SIG-M5 treated with dmso at 0.1 percent for 504 hours (cell line): Measurements from ENCODE around the gene ACSL5.
"Not testable (repeated sequence)": the region's sequence is repeated elsewhere in the genome, so short reads cannot be mapped to it uniquely, and the experiment has no call there.

Experiments used
- DNase-seq: peaks from one replicate; lab custom pipeline; 2025; ENCODE audit not compliant: unreplicated experiment; lab: John Stamatoyannopoulos, UW

Gene ACSL5

GRCh38 chr10:112375721-112376395, 1.9 kb downstream of the ACSL5 start:
- DNase-seq: peak; percentile 74

DNA sequence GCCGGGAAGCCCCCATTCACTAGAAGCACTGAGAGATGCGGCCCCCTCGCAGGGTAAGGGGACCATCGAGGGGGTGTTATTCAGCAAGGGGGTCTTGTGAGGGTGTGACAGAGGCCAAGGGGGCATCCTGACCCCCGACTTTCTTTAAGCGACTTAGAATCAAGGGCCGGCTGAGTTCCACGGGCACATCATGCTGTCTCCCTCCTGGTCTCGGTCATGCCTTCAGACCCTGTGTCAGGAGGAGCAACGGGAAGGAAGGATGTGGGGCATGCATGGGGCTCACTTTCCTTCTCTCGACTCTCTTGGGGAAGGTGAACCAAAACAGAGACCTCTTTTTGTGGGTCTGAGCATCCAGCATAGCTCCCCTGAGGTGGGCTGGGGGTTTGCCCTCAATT, 2.5 kb downstream of the ACSL5 start:
- peak; percentile 20 for DNase-seq

- DNase-seq: not testable (repeated sequence)
These were observed 3.2 kb downstream of the ACSL5 start for GRCh38 chr10:112377116-112377515.

GRCh38 chr10:112379635-112380296, 5.8 kb downstream of the ACSL5 start:
- DNase-seq: no peak

DNA sequence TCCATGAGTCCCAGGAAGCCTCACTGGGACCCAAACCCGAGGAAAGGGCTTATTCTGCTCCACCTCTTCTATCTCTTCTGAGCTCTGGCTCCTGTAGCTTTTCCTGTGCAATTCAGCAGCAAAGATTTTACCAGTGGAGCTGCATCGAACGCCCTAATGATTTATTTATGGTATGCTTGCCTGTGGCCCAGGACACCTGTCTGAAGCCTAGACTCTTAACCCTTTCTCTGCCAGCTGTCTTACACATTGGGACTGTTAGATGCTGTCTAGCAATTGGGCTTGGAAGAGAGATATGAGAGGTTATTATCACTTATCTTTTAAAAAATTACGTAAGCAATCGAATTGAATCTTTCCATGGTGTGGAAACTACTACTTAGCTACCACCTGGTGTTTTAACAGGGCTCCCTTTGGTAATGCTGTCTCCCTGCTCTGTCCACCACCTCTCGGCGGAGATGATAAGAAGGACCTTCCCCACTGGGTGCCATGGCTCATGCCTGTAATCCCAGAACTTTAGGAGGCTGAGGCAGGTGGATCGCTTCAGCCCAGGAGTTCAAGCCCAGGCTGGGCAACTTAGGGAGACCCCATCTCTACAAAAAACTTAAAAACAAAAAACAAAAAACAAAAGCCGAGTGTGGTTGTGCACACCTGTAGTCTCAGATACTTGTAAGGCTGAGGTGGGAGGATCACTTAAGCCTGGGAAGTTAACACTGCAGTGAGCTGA, 8.8 kb downstream of the ACSL5 start:
- no peak for DNase-seq

GRCh38 chr10:112383325-112383724, 9.4 kb downstream of the ACSL5 start:
- no peak for DNase-seq

DNA sequence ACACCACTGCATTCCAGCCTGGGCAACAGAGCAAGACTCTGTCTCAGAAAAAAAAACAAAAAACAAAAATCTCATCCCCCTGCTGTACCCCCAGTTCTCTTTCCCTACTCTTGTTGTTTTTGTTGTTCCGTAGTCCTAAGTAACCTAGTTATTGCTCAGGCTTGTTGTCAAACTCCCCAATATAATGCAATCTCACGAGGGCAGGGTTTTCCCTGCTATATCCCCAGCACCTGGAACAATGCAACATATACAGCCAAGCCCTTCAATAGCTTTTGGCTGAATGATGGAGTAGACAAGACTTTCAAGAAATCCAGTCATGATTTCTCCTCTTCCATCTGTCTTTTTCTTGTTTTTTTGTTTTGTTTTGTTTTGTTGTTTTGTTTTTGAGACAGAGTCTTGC, 10.2 kb downstream of the ACSL5 start:
- DNase-seq: no peak

DNA sequence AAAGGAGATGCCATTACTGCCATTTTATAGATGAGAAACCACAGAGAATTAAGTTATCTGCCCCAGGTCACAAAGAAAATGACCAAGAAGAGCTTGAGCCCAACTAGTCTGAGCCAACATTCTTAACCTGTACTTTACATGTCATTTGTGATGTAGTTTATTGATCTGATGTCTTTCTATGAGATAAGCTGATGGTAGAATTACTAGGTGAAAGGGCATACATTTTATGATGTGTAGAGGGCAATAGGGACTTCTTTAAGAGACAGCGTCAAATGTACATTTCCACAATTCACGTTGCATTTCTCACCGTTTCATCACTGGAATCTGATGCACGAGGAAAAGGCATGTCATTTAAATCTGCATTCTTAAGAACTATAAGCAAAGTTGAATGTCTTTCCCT, 11.3 kb downstream of the ACSL5 start:
- DNase-seq: no peak

DNA sequence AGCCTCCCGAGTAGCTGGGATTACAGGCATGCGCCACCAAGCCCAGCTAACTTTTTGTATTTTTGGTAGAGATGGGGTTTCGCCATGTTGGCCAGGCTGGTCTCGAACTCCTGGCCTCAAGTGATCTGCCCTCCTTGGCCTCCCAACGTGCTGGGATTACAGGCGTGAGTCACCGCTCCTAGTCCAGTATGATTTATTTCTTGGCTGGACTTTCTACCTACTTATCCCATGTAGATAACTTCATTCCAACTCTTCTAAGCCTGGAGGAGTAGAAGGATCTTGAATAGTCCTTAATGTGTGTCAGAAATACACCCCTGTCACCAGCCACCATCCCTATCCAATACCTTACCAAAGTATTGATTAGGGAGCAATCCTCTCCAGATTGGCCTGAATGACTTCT, 14.1 kb downstream of the ACSL5 start:
- DNase-seq: not testable (repeated sequence)

DNA sequence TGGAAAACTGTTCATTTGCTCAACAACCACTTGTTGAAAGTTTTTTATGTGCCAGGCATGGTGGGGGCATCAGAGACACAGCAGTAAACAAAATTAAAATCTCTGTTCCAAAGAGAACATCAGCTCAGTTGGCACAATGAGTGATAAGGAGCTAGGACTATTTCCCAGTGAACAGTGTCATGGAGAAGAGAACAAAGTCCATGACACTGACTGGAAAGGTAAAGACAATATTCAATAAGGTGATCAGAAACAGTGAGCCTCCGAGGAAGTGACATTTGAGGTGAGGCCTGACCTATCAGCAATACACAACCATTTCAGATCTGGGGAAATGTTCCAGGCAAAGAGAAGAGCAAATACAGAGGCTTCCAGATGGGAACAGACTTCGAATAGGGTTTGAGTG, 14.6 kb downstream of the ACSL5 start:
- no peak for DNase-seq

DNA sequence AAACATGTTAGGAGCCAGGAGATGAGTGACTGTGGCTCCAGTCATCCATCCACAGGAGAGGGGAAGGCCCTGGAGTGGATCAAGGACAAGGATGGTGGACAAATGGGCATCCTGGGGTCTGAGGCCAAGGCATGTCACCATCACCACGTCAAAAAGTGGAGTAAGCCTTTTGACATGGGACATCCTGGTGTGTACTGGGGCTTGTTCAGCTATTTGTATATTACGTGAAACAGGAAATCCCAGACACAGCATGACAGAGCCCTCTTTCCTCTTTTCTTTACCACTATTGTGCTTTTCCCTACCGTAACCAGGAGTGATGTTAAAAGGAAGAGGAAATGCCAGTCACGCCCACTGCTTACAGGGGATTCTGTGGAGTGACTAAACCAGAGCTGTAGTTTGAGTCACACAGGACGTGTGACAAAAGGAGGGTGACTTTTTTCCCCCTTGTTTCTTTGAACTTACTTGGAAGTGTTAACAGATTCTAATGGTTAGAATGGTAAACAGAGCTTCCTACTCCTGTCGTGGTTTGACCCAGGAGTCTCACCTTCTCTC, 15.4 kb downstream of the ACSL5 start:
- DNase-seq: no peak

GRCh38 chr10:112390125-112390703, 16.3 kb downstream of the ACSL5 start:
- DNase-seq: no peak

DNA sequence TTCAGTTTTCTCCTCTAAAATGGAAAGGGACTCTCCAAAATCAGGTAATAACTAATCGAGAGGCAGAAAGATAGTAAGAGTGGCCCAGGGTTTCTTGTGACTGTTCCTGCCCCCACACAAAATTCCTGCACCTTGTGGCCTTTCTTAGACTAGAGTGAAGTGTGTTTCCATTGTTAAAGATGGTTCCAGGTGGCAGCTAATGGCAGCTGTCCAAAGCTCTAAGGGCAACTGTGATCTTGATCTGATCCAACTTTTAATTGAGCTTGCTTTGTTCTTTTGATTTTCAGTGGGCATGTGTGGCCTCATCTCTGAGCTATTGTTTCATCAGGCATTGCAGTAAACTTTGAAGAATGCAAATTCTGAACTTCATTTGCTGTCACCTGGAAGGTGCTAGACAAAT, 19.4 kb downstream of the ACSL5 start:
- DNase-seq: no peak

GRCh38 chr10:112393827-112394226, 19.9 kb downstream of the ACSL5 start:
- no peak for DNase-seq

DNA sequence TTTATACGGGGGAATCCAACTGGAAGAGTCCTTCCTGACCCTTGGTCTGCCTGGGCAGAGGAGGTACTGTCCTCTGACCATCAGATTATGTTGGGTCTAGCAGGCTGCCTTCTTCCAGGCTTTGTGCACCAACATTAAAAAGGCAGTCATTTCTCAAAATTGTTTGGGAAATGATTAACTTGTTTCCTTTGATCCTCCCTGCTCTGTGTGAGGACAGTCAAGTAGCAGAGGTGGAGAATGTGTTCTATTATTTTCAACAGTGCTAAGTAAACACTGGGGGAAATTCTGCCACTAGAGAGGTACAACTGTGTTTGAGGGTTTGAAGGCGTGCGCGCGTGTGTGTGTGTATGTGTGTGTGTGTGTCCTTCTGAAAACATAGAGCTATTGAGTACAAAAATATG, 20.6 kb downstream of the ACSL5 start:
- no peak for DNase-seq

GRCh38 chr10:112395809-112396530, 22.1 kb downstream of the ACSL5 start:
- DNase-seq: no peak

GRCh38 chr10:112397592-112397991, 23.7 kb downstream of the ACSL5 start:
- DNase-seq: no peak

- no peak for DNase-seq
These were observed 29.0 kb downstream of the ACSL5 start for GRCh38 chr10:112402917-112403316.

- DNase-seq: no peak
These were observed 30.7 kb downstream of the ACSL5 start for GRCh38 chr10:112404617-112405016.

GRCh38 chr10:112406806-112407205, 32.9 kb downstream of the ACSL5 start:
- DNase-seq: not testable (repeated sequence)

DNA sequence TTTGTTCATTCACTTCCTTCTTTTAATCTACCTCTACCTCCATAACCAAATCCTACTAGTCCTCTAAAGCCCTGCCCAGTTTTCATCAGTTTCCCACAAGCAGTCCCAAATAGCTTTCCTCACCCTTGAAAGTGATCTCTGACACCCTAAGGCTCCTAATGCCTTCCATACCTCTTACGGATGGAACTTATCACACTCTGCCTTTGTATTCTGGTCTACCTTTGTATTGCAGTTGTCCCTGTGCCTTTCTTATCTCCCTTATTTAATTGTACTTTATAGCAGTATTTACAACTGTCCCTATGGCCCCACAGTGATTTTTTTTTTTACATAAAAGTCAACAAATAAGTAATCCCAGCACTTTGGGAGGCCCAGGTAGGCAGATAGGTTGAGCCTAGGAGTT, 33.8 kb downstream of the ACSL5 start:
- DNase-seq: no peak
